ENCODE results near the gene KREMEN1.

GRCh38 chr22:29202212-29203192 lies 129.7 kb downstream of the KREMEN1 start:
- TF ChIP-seq, protein P1, sequence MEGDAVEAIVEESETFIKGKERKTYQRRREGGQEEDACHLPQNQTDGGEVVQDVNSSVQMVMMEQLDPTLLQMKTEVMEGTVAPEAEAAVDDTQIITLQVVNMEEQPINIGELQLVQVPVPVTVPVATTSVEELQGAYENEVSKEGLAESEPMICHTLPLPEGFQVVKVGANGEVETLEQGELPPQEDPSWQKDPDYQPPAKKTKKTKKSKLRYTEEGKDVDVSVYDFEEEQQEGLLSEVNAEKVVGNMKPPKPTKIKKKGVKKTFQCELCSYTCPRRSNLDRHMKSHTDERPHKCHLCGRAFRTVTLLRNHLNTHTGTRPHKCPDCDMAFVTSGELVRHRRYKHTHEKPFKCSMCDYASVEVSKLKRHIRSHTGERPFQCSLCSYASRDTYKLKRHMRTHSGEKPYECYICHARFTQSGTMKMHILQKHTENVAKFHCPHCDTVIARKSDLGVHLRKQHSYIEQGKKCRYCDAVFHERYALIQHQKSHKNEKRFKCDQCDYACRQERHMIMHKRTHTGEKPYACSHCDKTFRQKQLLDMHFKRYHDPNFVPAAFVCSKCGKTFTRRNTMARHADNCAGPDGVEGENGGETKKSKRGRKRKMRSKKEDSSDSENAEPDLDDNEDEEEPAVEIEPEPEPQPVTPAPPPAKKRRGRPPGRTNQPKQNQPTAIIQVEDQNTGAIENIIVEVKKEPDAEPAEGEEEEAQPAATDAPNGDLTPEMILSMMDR (IDR thresholded peaks at IDR 0.05): no peak; the same call in 1 of the 2 replicates
- no peak for TF ChIP-seq IRF3 (IDR thresholded peaks at IDR 0.05; ENCODE audit: low read depth, low read length)
- TF ChIP-seq RAD21 (IDR thresholded peaks at IDR 0.05; ENCODE audit: low read length): peak; percentile 32; the same call in 1 of the 2 replicates
- no peak for TF ChIP-seq MAX (IDR thresholded peaks at IDR 0.05; ENCODE audit: low read depth)
